Neural cell (in vitro differentiated cells): Measurements from ENCODE around the gene MAMDC4. TPM values are rescaled to one million over a fixed set of nuclear protein-coding genes. Genes with fewer than 3 reads are reported as not detected.

Experiments used
- H2AFZ ChIP-seq: fragments of 200-600, 300-800 bp; sonication (generic), shearing (Covaris generic); 2 replicates; pipeline ENCODE4 v1.6.0; 2014; ENCODE audit warnings: low read depth, mild to moderate bottlenecking, antibody characterized with exemption, low read length, moderate library complexity
- H3F3A ChIP-seq: fragments of 200-600 bp; shearing (Covaris generic); 2 replicates; pipeline ENCODE4 v1.6.1; 2016; ENCODE audit warnings: mild to moderate bottlenecking, moderate library complexity, mixed read lengths, antibody characterized with exemption, low read length; ENCODE audit not compliant: insufficient read depth, poor library complexity, severe bottlenecking
- H3K27ac ChIP-seq: fragments of 200-600, 300-800 bp; sonication (generic), shearing (Covaris generic); 2 replicates; pipeline ENCODE4 v1.5.1; 2014; ENCODE audit warnings: mild to moderate bottlenecking, low read length, moderate library complexity
- H3K27me3 ChIP-seq: fragments of 300-800, 200-600 bp; sonication (generic), shearing (Covaris generic); 2 replicates; pipeline ENCODE4 v1.6.0; 2014; ENCODE audit warnings: mild to moderate bottlenecking, low read depth, low read length, moderate library complexity; ENCODE audit not compliant: insufficient read depth
- H3K36me3 ChIP-seq: fragments of 300-800, 200-600 bp; sonication (generic), shearing (Covaris generic); 2 replicates; pipeline ENCODE4 v1.5.1; 2014; ENCODE audit warnings: mild to moderate bottlenecking, antibody characterized with exemption, low read length, moderate library complexity; ENCODE audit not compliant: insufficient read depth
- H3K4me2 ChIP-seq: fragments of 300-800, 200-600 bp; sonication (generic), shearing (Covaris generic); 2 replicates; pipeline ENCODE4 v1.6.0; 2014; ENCODE audit warnings: mild to moderate bottlenecking, low read length
- H3K4me3 ChIP-seq: fragments of 300-800, 200-600 bp; sonication (generic), shearing (Covaris generic); 2 replicates; pipeline ENCODE4 v1.5.1; 2014; ENCODE audit warnings: mild to moderate bottlenecking, low read length, moderate library complexity
- H3K79me2 ChIP-seq: fragments of 200-600 bp; shearing (Covaris generic); replicated peaks from 2 replicates; pipeline ENCODE4 v1.6.0; 2014; ENCODE audit warnings: mild to moderate bottlenecking, low read length, moderate library complexity; ENCODE audit not compliant: insufficient read depth
- H3K9ac ChIP-seq: fragments of 300-800, 200-600 bp; sonication (generic), shearing (Covaris generic); 2 replicates; pipeline ENCODE4 v1.6.1; 2016; ENCODE audit warnings: mild to moderate bottlenecking, low read length, mixed read lengths
- H3K9me2 ChIP-seq: fragments of 200-600 bp; shearing (Covaris generic); 2 replicates; pipeline ENCODE4 v1.6.1; 2016; ENCODE audit warnings: mild to moderate bottlenecking, low read length, mixed read lengths; ENCODE audit not compliant: insufficient read depth
- H3K9me3 ChIP-seq: fragments of 200-600, 300-800 bp; sonication (generic), shearing (Covaris generic); 2 replicates; pipeline ENCODE4 v1.6.1; 2016; ENCODE audit warnings: mild to moderate bottlenecking, mixed run types, low read length, moderate library complexity, mixed read lengths
- H4K20me1 ChIP-seq: fragments of 200-600 bp; shearing (Covaris generic); 2 replicates; pipeline ENCODE4 v1.6.1; 2016; ENCODE audit warnings: mild to moderate bottlenecking, mixed run types; ENCODE audit not compliant: insufficient read depth
- EP300 ChIP-seq: fragments of 450-650 bp; conservative IDR thresholded peaks from 2 replicates; pipeline ENCODE4 v1.6.1; 2014; ENCODE audit warnings: antibody characterized with exemption, mild to moderate bottlenecking, moderate library complexity; ENCODE audit not compliant: poor library complexity, severe bottlenecking
- EZH2 ChIP-seq: fragments of 200-600, 300-800 bp; shearing (Covaris generic), sonication (generic); IDR thresholded peaks from 2 replicates; pipeline ENCODE4 v1.6.1; 2014; ENCODE audit warnings: antibody characterized with exemption, low read length, borderline replicate concordance, mild to moderate bottlenecking; ENCODE audit not compliant: insufficient read depth, poor library complexity, severe bottlenecking
- MXI1 ChIP-seq: fragments of 450-650 bp; conservative IDR thresholded peaks from 2 replicates; pipeline ENCODE4 v1.6.1; 2014; ENCODE audit warnings: antibody characterized with exemption, mild to moderate bottlenecking; ENCODE audit not compliant: poor library complexity, severe bottlenecking
- POLR2AphosphoS5 ChIP-seq: IDR thresholded peaks from 2 replicates; pipeline ENCODE4 v1.6.1; 2012
- RAD21 ChIP-seq: fragments of 450-650 bp; conservative IDR thresholded peaks from 2 replicates; pipeline ENCODE4 v1.6.1; 2014; ENCODE audit warnings: antibody characterized with exemption, mild to moderate bottlenecking, moderate library complexity
- SMC3 ChIP-seq: fragments of 450-650 bp; conservative IDR thresholded peaks from 2 replicates; pipeline ENCODE4 v1.6.1; 2014; ENCODE audit warnings: antibody characterized with exemption, mild to moderate bottlenecking, moderate library complexity; ENCODE audit not compliant: poor library complexity
- TAF1 ChIP-seq: IDR thresholded peaks from 2 replicates; pipeline ENCODE4 v1.6.1; 2012; ENCODE audit warnings: low read depth
- polyA plus RNA-seq: library from polyadenylated mRNA; depleted of rRNA; stranded (reverse); fragments of >200 nt; gene quantifications from 2 replicates; pipeline ENCODE4 v1.2.3, GENCODE V29; 2014
- TF ChIP-seq, protein P1 (sequence below): IDR thresholded peaks from 2 replicates; pipeline ENCODE4 v1.6.1; 2012; ENCODE audit warnings: borderline replicate concordance
- TF ChIP-seq, protein P2 (sequence below): fragments of 450-650 bp; IDR thresholded peaks from 2 replicates; pipeline ENCODE4 v1.5.1; 2014; ENCODE audit warnings: antibody characterized with exemption, mild to moderate bottlenecking, moderate library complexity; ENCODE audit not compliant: poor library complexity, severe bottlenecking

The MAMDC4 gene
- polyA plus RNA-seq, 1 donor from 2014 or later, result 13.1 TPM

DNA sequence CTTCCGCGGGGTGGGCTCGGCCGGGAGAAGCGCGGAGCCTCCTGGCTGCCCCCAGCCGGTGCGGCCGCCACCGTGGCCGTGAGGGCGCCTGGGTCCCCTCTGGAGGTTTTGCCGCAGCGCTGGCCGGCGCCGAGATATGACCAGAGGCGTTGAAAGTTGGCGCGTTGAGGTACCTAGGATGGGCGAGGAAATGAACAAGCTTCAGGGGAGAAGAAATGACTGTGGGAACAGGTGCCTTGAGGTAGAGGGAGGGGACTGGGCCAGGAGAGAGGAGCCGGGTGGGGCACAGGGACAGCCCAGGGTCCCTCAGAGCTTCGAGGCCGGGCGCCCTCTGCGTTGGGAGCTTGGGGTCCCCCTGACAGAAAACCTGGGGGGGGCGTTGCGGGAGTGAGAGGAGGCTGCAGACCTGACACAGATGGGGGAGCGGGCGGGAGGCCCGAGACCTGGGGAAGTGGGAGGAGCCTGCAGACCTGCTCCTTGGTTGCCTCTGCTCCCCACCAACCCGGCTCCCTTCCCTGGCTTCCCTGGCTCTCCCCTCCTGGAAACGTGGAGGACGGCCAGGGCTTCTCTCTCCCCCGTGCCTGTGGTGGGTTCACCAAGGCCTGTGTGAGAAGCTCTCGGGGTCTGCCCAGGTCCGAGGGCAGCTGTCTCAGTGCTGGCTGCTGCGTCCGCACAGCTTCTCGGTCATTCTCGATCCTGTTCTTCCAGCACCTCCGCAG is 30.2 kb upstream of the MAMDC4 start:
- Histone ChIP-seq H3K9me2 (no peaks in the 10 kb centered on the region), H3K27ac (no peak overlapping the region), H3K4me3 (no peak overlapping the region), H3K9ac (no peak overlapping the region), H3K9me3 (no peaks in the 10 kb centered on the region), H3K36me3 (no peaks in the 10 kb centered on the region), H3K27me3 (no peaks in the 10 kb centered on the region), H3K79me2 (no peaks in the 10 kb centered on the region), H2AFZ (no peak overlapping the region), H3F3A (no peaks in the 10 kb centered on the region), H4K20me1 (no peaks in the 10 kb centered on the region), H3K4me2 (no peak overlapping the region)
- TF ChIP-seq, protein P1, sequence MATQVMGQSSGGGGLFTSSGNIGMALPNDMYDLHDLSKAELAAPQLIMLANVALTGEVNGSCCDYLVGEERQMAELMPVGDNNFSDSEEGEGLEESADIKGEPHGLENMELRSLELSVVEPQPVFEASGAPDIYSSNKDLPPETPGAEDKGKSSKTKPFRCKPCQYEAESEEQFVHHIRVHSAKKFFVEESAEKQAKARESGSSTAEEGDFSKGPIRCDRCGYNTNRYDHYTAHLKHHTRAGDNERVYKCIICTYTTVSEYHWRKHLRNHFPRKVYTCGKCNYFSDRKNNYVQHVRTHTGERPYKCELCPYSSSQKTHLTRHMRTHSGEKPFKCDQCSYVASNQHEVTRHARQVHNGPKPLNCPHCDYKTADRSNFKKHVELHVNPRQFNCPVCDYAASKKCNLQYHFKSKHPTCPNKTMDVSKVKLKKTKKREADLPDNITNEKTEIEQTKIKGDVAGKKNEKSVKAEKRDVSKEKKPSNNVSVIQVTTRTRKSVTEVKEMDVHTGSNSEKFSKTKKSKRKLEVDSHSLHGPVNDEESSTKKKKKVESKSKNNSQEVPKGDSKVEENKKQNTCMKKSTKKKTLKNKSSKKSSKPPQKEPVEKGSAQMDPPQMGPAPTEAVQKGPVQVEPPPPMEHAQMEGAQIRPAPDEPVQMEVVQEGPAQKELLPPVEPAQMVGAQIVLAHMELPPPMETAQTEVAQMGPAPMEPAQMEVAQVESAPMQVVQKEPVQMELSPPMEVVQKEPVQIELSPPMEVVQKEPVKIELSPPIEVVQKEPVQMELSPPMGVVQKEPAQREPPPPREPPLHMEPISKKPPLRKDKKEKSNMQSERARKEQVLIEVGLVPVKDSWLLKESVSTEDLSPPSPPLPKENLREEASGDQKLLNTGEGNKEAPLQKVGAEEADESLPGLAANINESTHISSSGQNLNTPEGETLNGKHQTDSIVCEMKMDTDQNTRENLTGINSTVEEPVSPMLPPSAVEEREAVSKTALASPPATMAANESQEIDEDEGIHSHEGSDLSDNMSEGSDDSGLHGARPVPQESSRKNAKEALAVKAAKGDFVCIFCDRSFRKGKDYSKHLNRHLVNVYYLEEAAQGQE, result no peak
- TF ChIP-seq EP300 (no peak), TAF1 (no peak), RAD21 (no peak), EZH2 (no peak), SMC3 (no peak), POLR2AphosphoS5 (no peak), MXI1 (no peak)
- TF ChIP-seq, protein P2, sequence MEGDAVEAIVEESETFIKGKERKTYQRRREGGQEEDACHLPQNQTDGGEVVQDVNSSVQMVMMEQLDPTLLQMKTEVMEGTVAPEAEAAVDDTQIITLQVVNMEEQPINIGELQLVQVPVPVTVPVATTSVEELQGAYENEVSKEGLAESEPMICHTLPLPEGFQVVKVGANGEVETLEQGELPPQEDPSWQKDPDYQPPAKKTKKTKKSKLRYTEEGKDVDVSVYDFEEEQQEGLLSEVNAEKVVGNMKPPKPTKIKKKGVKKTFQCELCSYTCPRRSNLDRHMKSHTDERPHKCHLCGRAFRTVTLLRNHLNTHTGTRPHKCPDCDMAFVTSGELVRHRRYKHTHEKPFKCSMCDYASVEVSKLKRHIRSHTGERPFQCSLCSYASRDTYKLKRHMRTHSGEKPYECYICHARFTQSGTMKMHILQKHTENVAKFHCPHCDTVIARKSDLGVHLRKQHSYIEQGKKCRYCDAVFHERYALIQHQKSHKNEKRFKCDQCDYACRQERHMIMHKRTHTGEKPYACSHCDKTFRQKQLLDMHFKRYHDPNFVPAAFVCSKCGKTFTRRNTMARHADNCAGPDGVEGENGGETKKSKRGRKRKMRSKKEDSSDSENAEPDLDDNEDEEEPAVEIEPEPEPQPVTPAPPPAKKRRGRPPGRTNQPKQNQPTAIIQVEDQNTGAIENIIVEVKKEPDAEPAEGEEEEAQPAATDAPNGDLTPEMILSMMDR, result no peak

DNA sequence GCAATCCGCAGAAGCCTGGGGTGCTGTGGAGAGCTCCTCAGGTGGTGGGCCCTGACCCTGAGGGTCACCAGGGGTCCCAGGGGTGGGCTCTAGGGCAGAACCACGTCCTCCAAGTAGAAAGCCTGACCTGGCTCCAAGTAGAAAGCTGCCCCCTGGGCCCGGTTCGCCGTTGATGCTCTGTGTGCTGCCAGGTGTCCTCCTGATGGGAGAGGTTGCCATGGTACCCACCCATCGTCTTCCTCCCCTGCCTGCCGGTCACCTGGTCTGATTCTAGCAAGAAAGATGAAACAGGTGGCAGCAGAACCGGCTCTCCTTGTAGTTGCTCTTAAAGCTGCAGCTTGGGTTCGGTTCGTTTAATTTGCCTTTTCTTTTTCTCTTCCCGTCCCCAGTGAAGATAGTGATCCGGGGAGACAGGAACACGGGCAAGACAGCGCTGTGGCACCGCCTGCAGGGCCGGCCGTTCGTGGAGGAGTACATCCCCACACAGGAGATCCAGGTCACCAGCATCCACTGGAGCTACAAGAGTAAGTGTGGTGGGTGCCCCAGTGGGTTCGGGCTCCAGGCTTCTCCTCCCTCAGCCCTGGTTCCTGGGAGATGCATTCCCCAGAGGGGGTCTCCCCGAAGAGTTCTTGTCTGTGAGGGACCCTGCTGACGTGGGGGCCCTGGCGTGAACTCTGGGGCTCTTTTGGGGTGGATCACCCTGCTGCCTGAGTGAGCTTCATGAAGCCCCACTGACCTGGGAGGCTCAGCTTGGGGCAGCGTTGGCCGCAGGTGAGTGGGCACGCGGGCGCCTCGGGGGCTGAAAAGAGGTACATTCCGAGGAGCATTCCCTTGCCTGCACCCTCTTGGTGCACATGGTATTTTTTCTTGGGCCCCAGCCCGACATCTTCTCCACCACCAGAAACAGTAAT is 28.8 kb upstream of the MAMDC4 start:
- Histone ChIP-seq H3K4me2 (no peak overlapping the region), H3K9me3 (no peaks in the 10 kb centered on the region), H3K36me3 (no peaks in the 10 kb centered on the region), H3K9me2 (no peaks in the 10 kb centered on the region), H3K9ac (no peak overlapping the region), H3K27ac (no peak overlapping the region), H3K79me2 (no peaks in the 10 kb centered on the region), H3F3A (no peaks in the 10 kb centered on the region), H3K27me3 (no peaks in the 10 kb centered on the region), H3K4me3 (no peak overlapping the region), H2AFZ (no peak overlapping the region), H4K20me1 (no peaks in the 10 kb centered on the region)
- TF ChIP-seq EZH2, result no peak
- TF ChIP-seq MXI1, result no peak
- no peak for TF ChIP-seq POLR2AphosphoS5
- no peak for TF ChIP-seq RAD21
- TF ChIP-seq SMC3, result no peak
- no peak for TF ChIP-seq TAF1
- TF ChIP-seq, protein P2, result no peak
- TF ChIP-seq, protein P1, result no peak
- no peak for TF ChIP-seq EP300
